Neuronal stem cell (in vitro differentiated cells): ENCODE results near the gene NR2C1.

Experiments
- DNase-seq: peaks from one replicate; pipeline ENCODE4 v3.0.0-alpha.2; 2013; ENCODE audit warnings: low spot score
- H2AFZ ChIP-seq: one replicate; pipeline ENCODE4 v1.6.1; 2013; ENCODE audit warnings: mild to moderate bottlenecking, low read length, inconsistent platforms
- H2AK5ac ChIP-seq: 2 replicates; pipeline ENCODE4 v1.6.1; 2013; ENCODE audit warnings: low read depth, mild to moderate bottlenecking, inconsistent platforms, low read length, moderate library complexity, mixed read lengths
- H2BK120ac ChIP-seq: 2 replicates; pipeline ENCODE4 v1.6.1; 2013; ENCODE audit warnings: low read depth, mild to moderate bottlenecking, inconsistent platforms, low read length, moderate library complexity, mixed read lengths
- H2BK12ac ChIP-seq: one replicate; pipeline ENCODE4 v1.6.1; 2013; ENCODE audit warnings: low read length, inconsistent platforms
- H2BK15ac ChIP-seq: 2 replicates; pipeline ENCODE4 v1.6.1; 2013; ENCODE audit warnings: mild to moderate bottlenecking, low read length, inconsistent platforms, mixed read lengths
- H2BK5ac ChIP-seq: one replicate; pipeline ENCODE4 v1.6.1; 2013; ENCODE audit warnings: inconsistent platforms, mild to moderate bottlenecking, low read length, moderate library complexity
- H3K14ac ChIP-seq: one replicate; pipeline ENCODE4 v1.6.1; 2013; ENCODE audit warnings: low read length, inconsistent platforms
- H3K18ac ChIP-seq: 2 replicates; pipeline ENCODE4 v1.6.1; 2013; ENCODE audit warnings: low read length, inconsistent platforms
- H3K23ac ChIP-seq: 2 replicates; pipeline ENCODE4 v1.6.1; 2013; ENCODE audit warnings: low read depth, mild to moderate bottlenecking, mixed read lengths, low read length, inconsistent platforms; ENCODE audit not compliant: poor library complexity
- H3K27ac ChIP-seq: replicated peaks from 3 replicates; pipeline ENCODE4 v1.5.1; 2013; ENCODE audit warnings: low read length, inconsistent platforms
- H3K27me3 ChIP-seq, 3 experiments: 2 replicates each; pipeline ENCODE4 v1.6.1; 2013; ENCODE audit warnings: low read length in 3 of 3, mild to moderate bottlenecking in 2 of 3, inconsistent platforms in 1 of 3, low read depth in 1 of 3, mixed read lengths in 1 of 3, moderate library complexity in 1 of 3; ENCODE audit not compliant: control insufficient read depth in 3 of 3, insufficient read depth in 3 of 3
- H3K36me3 ChIP-seq, 2 donors: replicated peaks in 1 of 2; 2 replicates each; pipeline ENCODE4 v1.6.1; 2013; ENCODE audit warnings: low read length in 2 of 2; ENCODE audit not compliant: control insufficient read depth in 2 of 2, insufficient read depth in 2 of 2
- H3K4ac ChIP-seq: 2 replicates; pipeline ENCODE4 v1.6.1; 2013; ENCODE audit warnings: inconsistent platforms, mild to moderate bottlenecking, low read length, moderate library complexity
- H3K4me1 ChIP-seq, 2 donors: 1 replicate in 1 of 2; 2 replicates in 1 of 2; pipeline ENCODE4 v1.6.1; 2013; ENCODE audit warnings: low read length in 2 of 2, low read depth in 1 of 2; ENCODE audit not compliant: control insufficient read depth in 2 of 2, insufficient read depth in 1 of 2
- H3K4me2 ChIP-seq: one replicate; pipeline ENCODE4 v1.6.1; 2013; ENCODE audit warnings: mild to moderate bottlenecking, low read length, inconsistent platforms; ENCODE audit not compliant: insufficient read depth, poor library complexity, severe bottlenecking
- H3K4me3 ChIP-seq, 2 donors: 2 replicates each; pipeline ENCODE4 v1.5.1; 2013; ENCODE audit warnings: low read length in 2 of 2, mild to moderate bottlenecking in 2 of 2, inconsistent platforms in 1 of 2, moderate library complexity in 1 of 2
- H3K79me1 ChIP-seq: one replicate; pipeline ENCODE4 v1.6.1; 2013; ENCODE audit warnings: low read depth, mild to moderate bottlenecking, inconsistent platforms, low read length, moderate library complexity
- H3K9ac ChIP-seq: one replicate; pipeline ENCODE4 v1.6.1; 2013; ENCODE audit warnings: mild to moderate bottlenecking, low read depth, low read length, inconsistent platforms; ENCODE audit not compliant: poor library complexity
- H3K9me3 ChIP-seq, 2 donors: replicated peaks in 1 of 2; 2 replicates each; pipeline versions ENCODE3 to v1.6.1; 2013; ENCODE audit warnings: low read length in 2 of 2, mild to moderate bottlenecking in 2 of 2, inconsistent platforms in 1 of 2, low read depth in 1 of 2, mixed read lengths in 1 of 2, moderate library complexity in 1 of 2; ENCODE audit not compliant: control insufficient read depth in 2 of 2, insufficient read depth in 1 of 2
- H4K8ac ChIP-seq: one replicate; pipeline ENCODE4 v1.6.1; 2013; ENCODE audit warnings: low read depth, mild to moderate bottlenecking, inconsistent platforms, low read length, moderate library complexity
- H4K91ac ChIP-seq: one replicate; pipeline ENCODE4 v1.6.1; 2013; ENCODE audit warnings: low read length, low read depth, mild to moderate bottlenecking, inconsistent platforms; ENCODE audit not compliant: poor library complexity
- WGBS, 2 donors: extraction: QIAGEN DNeasy Blood & Tissue Kit; methylation state at CpG; one replicate each; pipeline ENCODE4 v1.1.7; 2013; ENCODE audit warnings: missing lambda C conversion rate in 2 of 2, mixed read lengths in 1 of 2; ENCODE audit not compliant: insufficient read length in 2 of 2, insufficient replicate concordance in 1 of 2; ENCODE audit errors: extremely low coverage in 2 of 2; 5-methylcytosine and 5-hydroxymethylcytosine counted together

NR2C1 gene

GRCh38 chr12:95074766-95075165, 1.3 kb upstream of the NR2C1 start:
- no peak overlapping the region for H3K4ac ChIP-seq
- no peak overlapping the region for H3K23ac ChIP-seq
- H4K8ac ChIP-seq = no peak overlapping the region
- no peak overlapping the region for H3K27ac ChIP-seq
- H2BK120ac ChIP-seq = no peak overlapping the region
- no peak for DNase-seq
- H3K79me1 ChIP-seq = peaks cover 4% of the 10 kb centered on the region
- no peak overlapping the region for H3K4me2 ChIP-seq
- no peak overlapping the region for H2BK12ac ChIP-seq
- H3K36me3 ChIP-seq = peaks cover 0 to 18% of the 10 kb centered on the region in 2 donors
- no peak overlapping the region for H4K91ac ChIP-seq
- H3K9ac ChIP-seq = no peak overlapping the region
- no CpG with 5 or more reads among the region's 5 CpGs for WGBS, 2 donors
- H3K14ac ChIP-seq = no peak overlapping the region
- no peak overlapping the region for H2AK5ac ChIP-seq
- no peak overlapping the region for H2BK5ac ChIP-seq
- H2BK15ac ChIP-seq = no peak overlapping the region
- no peak overlapping the region for H2AFZ ChIP-seq
- no peak overlapping the region for H3K4me3 ChIP-seq
- no peak overlapping the region for H3K18ac ChIP-seq
- H3K4me1 ChIP-seq = peaks cover 0 to 4% of the 10 kb centered on the region in 2 donors
- no peaks in the 10 kb centered on the region for H3K9me3 ChIP-seq
- H3K27me3 ChIP-seq = no peaks in the 10 kb centered on the region

GRCh38 chr12:95073698-95074520, 491 bp upstream of the NR2C1 start:
- peaks cover 0 to 26% of the 10 kb centered on the region in 2 donors for H3K36me3 ChIP-seq
- H2BK120ac ChIP-seq = no peak overlapping the region
- H3K23ac ChIP-seq = peak overlapping the region; percentile 96
- peak overlapping the region; percentile 98 for H2AFZ ChIP-seq
- no peak overlapping the region for H3K4me2 ChIP-seq
- no peak overlapping the region for H3K9ac ChIP-seq
- H2BK15ac ChIP-seq = peak overlapping the region; percentile 38
- H4K91ac ChIP-seq = no peak overlapping the region
- no CpG with 5 or more reads among the region's 23 CpGs for WGBS, 2 donors
- H2BK12ac ChIP-seq = peak overlapping the region; percentile 16
- peaks cover 4% of the 10 kb centered on the region for H3K79me1 ChIP-seq
- H3K27me3 ChIP-seq = no peaks in the 10 kb centered on the region
- peak overlapping the region; percentile 35 for H3K18ac ChIP-seq
- H2AK5ac ChIP-seq = no peak overlapping the region
- H2BK5ac ChIP-seq = no peak overlapping the region
- H4K8ac ChIP-seq = no peak overlapping the region
- peaks cover 0 to 4% of the 10 kb centered on the region in 2 donors for H3K4me1 ChIP-seq
- no peak overlapping the region for H3K4ac ChIP-seq
- DNase-seq = no peak
- no peak overlapping the region for H3K14ac ChIP-seq
- no peak overlapping the region for H3K27ac ChIP-seq
- peak overlapping the region in 1 of 2 donors; percentile 72 for H3K4me3 ChIP-seq
- no peaks in the 10 kb centered on the region for H3K9me3 ChIP-seq

- Histone ChIP-seq H3K4me2 (no peak overlapping the region), H3K23ac (no peak overlapping the region)
- WGBS, 2 donors = no CpG with 5 or more reads among the region's 1 CpG
Measured at GRCh38 chr12:95070378-95070777, 3.0 kb downstream of the NR2C1 start.

GRCh38 chr12:95066091-95066855, 7.1 kb downstream of the NR2C1 start:
- no peak overlapping the region for H2BK120ac ChIP-seq
- H4K91ac ChIP-seq = no peak overlapping the region
- H3K9me3 ChIP-seq = no peaks in the 10 kb centered on the region
- H3K27me3 ChIP-seq = no peaks in the 10 kb centered on the region
- no peak overlapping the region for H3K14ac ChIP-seq
- H3K18ac ChIP-seq = no peak overlapping the region
- no peak overlapping the region for H3K4me2 ChIP-seq
- H2BK5ac ChIP-seq = no peak overlapping the region
- no peak for DNase-seq
- H3K36me3 ChIP-seq = peaks cover 15 to 90% of the 10 kb centered on the region in 2 donors
- H2BK12ac ChIP-seq = no peak overlapping the region
- H2AK5ac ChIP-seq = no peak overlapping the region
- no peak overlapping the region for H3K9ac ChIP-seq
- H3K4ac ChIP-seq = no peak overlapping the region
- no peak overlapping the region for H3K23ac ChIP-seq
- H3K79me1 ChIP-seq = peaks cover 4% of the 10 kb centered on the region
- no peak overlapping the region for H3K27ac ChIP-seq
- no peak overlapping the region for H3K4me3 ChIP-seq
- WGBS, 2 donors = no CpG with 5 or more reads among the region's 7 CpGs
- no peak overlapping the region for H4K8ac ChIP-seq
- H3K4me1 ChIP-seq = no peaks in the 10 kb centered on the region
- no peak overlapping the region for H2BK15ac ChIP-seq
- no peak overlapping the region for H2AFZ ChIP-seq

More at GRCh38 chr12:95070378-95070777, 3.0 kb downstream of the NR2C1 start:
- H3K79me1 ChIP-seq = peaks cover 4% of the 10 kb centered on the region
- peaks cover 3 to 53% of the 10 kb centered on the region in 2 donors for H3K36me3 ChIP-seq
- no peak overlapping the region for H4K8ac ChIP-seq
- no peak overlapping the region for H2BK120ac ChIP-seq
- H2AFZ ChIP-seq = no peak overlapping the region
- H2BK5ac ChIP-seq = no peak overlapping the region
- no peak overlapping the region for H3K4me3 ChIP-seq
- H3K27me3 ChIP-seq = no peaks in the 10 kb centered on the region
- no peak overlapping the region for H3K4ac ChIP-seq
- H3K9ac ChIP-seq = no peak overlapping the region
- no peaks in the 10 kb centered on the region for H3K9me3 ChIP-seq
- H4K91ac ChIP-seq = no peak overlapping the region
- H2BK15ac ChIP-seq = no peak overlapping the region
- no peak overlapping the region for H3K18ac ChIP-seq
- no peak overlapping the region for H3K27ac ChIP-seq
- H3K4me1 ChIP-seq = peaks cover 0 to 4% of the 10 kb centered on the region in 2 donors
- no peak overlapping the region for H2AK5ac ChIP-seq
- DNase-seq = no peak
- H3K14ac ChIP-seq = no peak overlapping the region
- no peak overlapping the region for H2BK12ac ChIP-seq
